Ascending aorta (tissue), 2 donors: ENCODE measurements around the gene SLC22A23. TPM values are rescaled to one million over a fixed set of nuclear protein-coding genes. Genes with fewer than 3 reads are reported as not detected.

Experiments
- DNase-seq, 2 donors: peaks; one replicate each; pipeline ENCODE4 v3.0.0-alpha.2; 2019; ENCODE audit warnings: low spot score in 2 of 2
- H3K27ac ChIP-seq, 2 donors: fragments of 200-600 bp; sonication (generic); one replicate each; pipeline ENCODE4 v1.5.1; 2016 to 2017; ENCODE audit warnings: mild to moderate bottlenecking in 1 of 2
- H3K27me3 ChIP-seq: fragments of 200-600 bp; sonication (generic); one replicate; pipeline ENCODE4 v1.5.1; 2017
- H3K36me3 ChIP-seq, 2 donors: fragments of 200-600 bp; sonication (generic); one replicate each; pipeline ENCODE4 v1.5.1; 2016
- H3K4me1 ChIP-seq, 2 donors: fragments of 200-600 bp; sonication (generic); one replicate each; pipeline ENCODE4 v1.5.1; 2016 to 2017; ENCODE audit warnings: mild to moderate bottlenecking in 1 of 2
- H3K4me3 ChIP-seq, 2 donors: fragments of 200-600 bp; sonication (generic); one replicate each; pipeline ENCODE4 v1.5.1; 2016 to 2017; ENCODE audit warnings: mild to moderate bottlenecking in 1 of 2
- H3K9me3 ChIP-seq, 2 donors: fragments of 200-600 bp; sonication (generic); one replicate each; pipeline ENCODE4 v1.5.1; 2016
- CTCF ChIP-seq, 3 experiments: fragments of 200-600 bp in 2 of 3; fragments of 450-650 bp in 1 of 3; sonication (generic) in 2 of 3; IDR thresholded peaks; one replicate each; pipeline ENCODE4 v1.5.1; 2016 to 2019; ENCODE audit warnings: antibody characterized with exemption in 3 of 3, mild to moderate bottlenecking in 1 of 3, moderate library complexity in 1 of 3
- intact Hi-C: fragments of 100-400 bp; cut with DNase I; formaldehyde crosslinking; loops from one replicate; pipeline ENCODE4 v1.15.1; 2023
- total RNA-seq: library from RNA; depleted of rRNA; stranded (reverse); fragments of >200 nt; gene quantifications from one replicate; pipeline ENCODE4 v1.1.0, GENCODE V29; 2016

The SLC22A23 gene
- total RNA-seq, 1 donor from 2014 or later: 42.0 TPM

- no peak for DNase-seq
- H3K4me3 ChIP-seq: no peak overlapping the region
- no peak for TF ChIP-seq CTCF (IDR thresholded peaks at IDR 0.05)
- intact Hi-C loops: no loop called here
- no peaks in the 10 kb centered on the region for H3K4me1 ChIP-seq
- H3K36me3 ChIP-seq: no peaks in the 10 kb centered on the region
- no peak overlapping the region for H3K27ac ChIP-seq
- H3K27me3 ChIP-seq: no peaks in the 10 kb centered on the region
- H3K9me3 ChIP-seq: no peaks in the 10 kb centered on the region
Observed at GRCh38 chr6:3345836-3346235, 111.0 kb downstream of the SLC22A23 start.

- H3K27ac ChIP-seq: no peak overlapping the region
- no peak for DNase-seq
- no peaks in the 10 kb centered on the region for H3K4me1 ChIP-seq
- no peaks in the 10 kb centered on the region for H3K36me3 ChIP-seq
- intact Hi-C loops: no loop called here
- H3K4me3 ChIP-seq: no peak overlapping the region
- no peaks in the 10 kb centered on the region for H3K9me3 ChIP-seq
- no peak for TF ChIP-seq CTCF (IDR thresholded peaks at IDR 0.05)
- H3K27me3 ChIP-seq: no peaks in the 10 kb centered on the region
Observed at GRCh38 chr6:3343089-3343883, 113.6 kb downstream of the SLC22A23 start.

GRCh38 chr6:3341467-3341866 is 115.4 kb downstream of the SLC22A23 start:
- no peaks in the 10 kb centered on the region for H3K27me3 ChIP-seq
- DNase-seq: no peak
- no peaks in the 10 kb centered on the region for H3K9me3 ChIP-seq
- intact Hi-C loops: no loop called here
- no peak for TF ChIP-seq CTCF (IDR thresholded peaks at IDR 0.05)
- peak overlapping the region in 1 of 2 donors; percentile 9 for H3K27ac ChIP-seq
- H3K4me1 ChIP-seq: no peaks in the 10 kb centered on the region
- no peaks in the 10 kb centered on the region for H3K36me3 ChIP-seq
- no peak overlapping the region for H3K4me3 ChIP-seq

- Histone ChIP-seq H3K27me3 (no peaks in the 10 kb centered on the region), H3K27ac (peak overlapping the region in 1 of 2 donors; percentile 9), H3K36me3 (no peaks in the 10 kb centered on the region), H3K4me1 (no peaks in the 10 kb centered on the region), H3K9me3 (no peaks in the 10 kb centered on the region), H3K4me3 (no peak overlapping the region)
- intact Hi-C loops: no loop called here
- no peak for DNase-seq
- no peak for TF ChIP-seq CTCF (IDR thresholded peaks at IDR 0.05)
Observed at GRCh38 chr6:3340894-3341293, 116.0 kb downstream of the SLC22A23 start.

- H3K27ac ChIP-seq: no peak overlapping the region
- H3K27me3 ChIP-seq: no peaks in the 10 kb centered on the region
- intact Hi-C loops: no loop called here
- H3K4me1 ChIP-seq: no peaks in the 10 kb centered on the region
- no peaks in the 10 kb centered on the region for H3K9me3 ChIP-seq
- TF ChIP-seq CTCF (IDR thresholded peaks at IDR 0.05): no peak
- H3K36me3 ChIP-seq: no peaks in the 10 kb centered on the region
- DNase-seq: no peak
- H3K4me3 ChIP-seq: no peak overlapping the region
Observed at GRCh38 chr6:3340358-3340802, 116.5 kb downstream of the SLC22A23 start.
